Activated CD8-positive, alpha-beta T cell treated with anti-CD3 and anti-CD28 coated beads for 36 hours (primary cell): ENCODE results near the gene ACACA. TPM values are rescaled to one million over a fixed set of nuclear protein-coding genes. Genes with fewer than 3 reads are reported as not detected.

Source experiments
- ATAC-seq: fragments of 200-7000 bp; cut with Tn5 transposase; one replicate; pipeline ENCODE4 v1.10.0; 2021; ENCODE audit warnings: mild to moderate bottlenecking, moderate library complexity
- CTCF ChIA-PET: fragments of 350-600 bp; sonication (Branson Sonifier 250); formaldehyde crosslinking; loops from one replicate; lab custom pipeline; 2021; ENCODE audit warnings: antibody characterized with exemption; lab: Charles Lee
- POLR2A ChIA-PET: fragments of 350-600 bp; sonication (Branson Sonifier 250); formaldehyde crosslinking; loops from one replicate; lab custom pipeline; 2021; ENCODE audit warnings: antibody characterized with exemption; lab: Charles Lee
- DNase-seq: peaks from one replicate; pipeline ENCODE4 v3.0.0-alpha.2; 2020
- H3K27ac Mint-ChIP-seq: one replicate; pipeline ENCODE4 v1.8.0; 2021; ENCODE audit warnings: mild to moderate bottlenecking, mixed read lengths
- H3K27me3 Mint-ChIP-seq: one replicate; pipeline ENCODE4 v1.8.0; 2021; ENCODE audit warnings: mixed read lengths
- H3K36me3 Mint-ChIP-seq: one replicate; pipeline ENCODE4 v1.8.0; 2021; ENCODE audit warnings: low read depth, mixed read lengths
- H3K4me1 Mint-ChIP-seq: one replicate; pipeline ENCODE4 v1.8.0; 2021; ENCODE audit warnings: low read depth, mixed read lengths
- H3K4me3 Mint-ChIP-seq: one replicate; pipeline ENCODE4 v1.8.0; 2021; ENCODE audit warnings: mild to moderate bottlenecking, moderate library complexity, mixed read lengths
- H3K9me3 Mint-ChIP-seq: one replicate; pipeline ENCODE4 v1.8.0; 2021; ENCODE audit warnings: mixed read lengths
- CTCF ChIP-seq: fragments of 200-600 bp; IDR thresholded peaks from one replicate; pipeline ENCODE4 v1.8.0; 2022; ENCODE audit warnings: antibody characterized with exemption, mild to moderate bottlenecking
- intact Hi-C: fragments of 100-400 bp; cut with micrococcal nuclease; formaldehyde crosslinking; loops from one replicate; pipeline ENCODE4 v1.10.0; 2022
- total RNA-seq, 2 experiments: library from RNA; stranded (reverse); gene quantifications; one replicate each; pipeline ENCODE4 v1.2.3, GENCODE V29; 2021

The ACACA gene
- total RNA-seq, 2 experiments from 2014 or later = 66.0 to 68.2 TPM

GRCh38 chr17:37322826-37323561 is 83.6 kb downstream of the ACACA start:
- H3K27ac Mint-ChIP-seq = no peak overlapping the region
- no peaks in the 10 kb centered on the region for H3K9me3 Mint-ChIP-seq
- POLR2A ChIA-PET = interaction anchor here (0.6 kb wide), 1 partner anchor 272 kb away, joined by 6 read pairs; no protein-coding TSS in a partner anchor
- DNase-seq (no peak), ATAC-seq (no peak)
- no peaks in the 10 kb centered on the region for H3K4me1 Mint-ChIP-seq
- intact Hi-C loops = no loop called here
- no peak for TF ChIP-seq CTCF
- no peak overlapping the region for H3K4me3 Mint-ChIP-seq
- no peaks in the 10 kb centered on the region for H3K27me3 Mint-ChIP-seq
- CTCF ChIA-PET = interaction anchor here (0.8 to 0.9 kb wide), 2 partner anchors 51 to 83 kb away, joined by 3 to 4 read pairs; no protein-coding TSS in a partner anchor
- H3K36me3 Mint-ChIP-seq = peaks cover 17% of the 10 kb centered on the region

- no peaks in the 10 kb centered on the region for H3K9me3 Mint-ChIP-seq
- POLR2A ChIA-PET = no interaction called here
Observed at GRCh38 chr17:37322106-37322505, 84.5 kb downstream of the ACACA start.

GRCh38 chr17:37318931-37319594 is 87.6 kb downstream of the ACACA start:
- ChIA-PET POLR2A (no interaction called here), CTCF (no interaction called here)
- Mint-ChIP-seq H3K27me3 (no peaks in the 10 kb centered on the region), H3K4me3 (no peak overlapping the region), H3K27ac (no peak overlapping the region), H3K4me1 (no peaks in the 10 kb centered on the region), H3K9me3 (no peaks in the 10 kb centered on the region), H3K36me3 (peaks cover 33% of the 10 kb centered on the region)
- no peak for DNase-seq
- TF ChIP-seq CTCF = no peak
- ATAC-seq = no peak
- intact Hi-C loops = no loop called here

More at GRCh38 chr17:37322106-37322505, 84.5 kb downstream of the ACACA start:
- CTCF ChIA-PET = interaction anchor here (0.9 kb wide), 1 partner anchor 52 kb away, joined by 4 read pairs; no protein-coding TSS in a partner anchor
- Mint-ChIP-seq H3K4me1 (no peaks in the 10 kb centered on the region), H3K27me3 (no peaks in the 10 kb centered on the region), H3K27ac (no peak overlapping the region), H3K36me3 (peaks cover 19% of the 10 kb centered on the region), H3K4me3 (no peak overlapping the region)
- intact Hi-C loops = no loop called here
- no peak for DNase-seq
- no peak for ATAC-seq
- no peak for TF ChIP-seq CTCF

- POLR2A ChIA-PET = interaction anchor here (1.2 kb wide), 1 partner anchor 46 kb away, joined by 3 read pairs; no protein-coding TSS in a partner anchor
- H3K9me3 Mint-ChIP-seq = no peaks in the 10 kb centered on the region
- TF ChIP-seq CTCF = no peak
Observed at GRCh38 chr17:37317867-37318266, 88.8 kb downstream of the ACACA start.

GRCh38 chr17:37315601-37316000 is 91.0 kb downstream of the ACACA start:
- POLR2A ChIA-PET = interaction anchor here (1.2 kb wide), 1 partner anchor 23 kb away, joined by 3 read pairs; no protein-coding TSS in a partner anchor
- DNase-seq (no peak), ATAC-seq (no peak)
- peaks cover 38% of the 10 kb centered on the region for H3K36me3 Mint-ChIP-seq
- H3K27ac Mint-ChIP-seq = no peak overlapping the region
- no peak overlapping the region for H3K4me3 Mint-ChIP-seq
- CTCF ChIA-PET = interaction anchor here (0.9 to 1.0 kb wide), 2 partner anchors 82 to 500 kb away, joined by 3 read pairs; no protein-coding TSS in a partner anchor
- TF ChIP-seq CTCF = no peak
- no peaks in the 10 kb centered on the region for H3K9me3 Mint-ChIP-seq
- no peaks in the 10 kb centered on the region for H3K27me3 Mint-ChIP-seq
- intact Hi-C loops = no loop called here
- H3K4me1 Mint-ChIP-seq = peaks cover 2% of the 10 kb centered on the region

More at GRCh38 chr17:37317867-37318266, 88.8 kb downstream of the ACACA start:
- no peak for ATAC-seq
- H3K4me3 Mint-ChIP-seq = no peak overlapping the region
- intact Hi-C loops = no loop called here
- H3K27me3 Mint-ChIP-seq = no peaks in the 10 kb centered on the region
- DNase-seq = no peak
- H3K36me3 Mint-ChIP-seq = peaks cover 31% of the 10 kb centered on the region
- CTCF ChIA-PET = no interaction called here
- no peak overlapping the region for H3K27ac Mint-ChIP-seq
- no peaks in the 10 kb centered on the region for H3K4me1 Mint-ChIP-seq
